ENCODE measurements around the gene SPECC1.
A peak's percentile ranks its signal among the peaks of the same experiment; 100 is the strongest.

The SPECC1 gene

DNA sequence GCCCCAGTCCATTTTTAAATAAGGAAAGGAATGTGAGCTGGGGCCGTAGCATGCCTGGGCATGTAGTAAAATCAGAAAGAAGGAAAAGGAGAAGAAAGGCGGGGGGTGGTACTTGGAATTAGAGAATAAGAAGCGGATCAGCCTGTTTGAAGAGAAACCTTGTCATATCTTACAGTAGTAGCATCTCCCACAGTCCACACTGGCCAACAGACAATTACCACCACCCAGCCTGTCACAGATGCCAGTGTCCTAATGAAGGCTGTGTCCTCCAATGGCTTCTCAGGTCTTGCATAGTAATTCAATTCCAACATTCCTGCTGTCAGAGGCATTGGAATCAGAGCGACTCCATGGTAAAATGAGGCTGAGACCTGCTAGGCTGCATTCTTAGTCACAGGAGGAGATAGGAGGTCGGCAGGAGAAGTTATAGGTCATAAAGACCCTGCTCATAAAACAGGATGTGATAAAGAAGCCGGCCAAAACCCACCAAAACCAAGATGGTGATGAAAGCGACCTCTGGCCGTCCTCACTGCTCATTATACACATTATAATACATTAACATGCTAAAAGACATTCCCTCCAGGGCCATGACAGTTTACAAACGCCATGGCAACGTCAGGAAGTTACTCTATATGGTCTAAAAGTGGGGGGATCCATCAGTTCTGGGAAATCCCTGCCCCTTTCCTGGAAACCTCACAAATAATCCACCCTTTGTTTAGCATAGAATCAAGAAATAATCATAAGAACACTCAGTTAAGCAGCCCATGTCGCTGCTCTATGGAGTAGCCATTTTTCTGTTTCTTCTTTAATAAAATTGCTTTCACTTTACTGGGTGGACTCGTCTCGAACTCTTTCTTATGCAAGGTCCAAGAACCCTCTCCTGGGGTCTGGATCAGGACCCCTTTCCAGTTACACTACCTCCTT lies 22.0 kb upstream of the SPECC1 start:
- no peak overlapping the region for H3K23ac ChIP-seq (ENCODE audit: low read length)
- H3K4me3 ChIP-seq (ENCODE audit: low read depth, low read length) = no peak overlapping the region
- peak overlapping the region; percentile 85 for H2BK12ac ChIP-seq (ENCODE audit: low read length)
- H2AK5ac ChIP-seq (ENCODE audit: low read length) = no peak overlapping the region
- H3K27me3 ChIP-seq (ENCODE audit: insufficient read depth, low read length) = no peaks in the 10 kb centered on the region
- peak overlapping the region; percentile 92 for H2AFZ ChIP-seq (ENCODE audit: insufficient read depth, low read length, poor library complexity)
- no CpG with 5 or more reads among the region's 13 CpGs for WGBS (ENCODE audit: extremely low coverage, insufficient coverage, insufficient read length)
- DNase-seq = peak; percentile 34 to 66
- H3K9me3 ChIP-seq (ENCODE audit: insufficient read depth, low read depth, low read length) = no peaks in the 10 kb centered on the region
- H3K14ac ChIP-seq (ENCODE audit: low read length) = peak overlapping the region; percentile 40
- H3K4me1 ChIP-seq (ENCODE audit: control insufficient read depth in 1 of 2, insufficient read depth in 2 of 2, low read length in 2 of 2) = peaks cover 6 to 7% of the 10 kb centered on the region in 2 experiments
- peak overlapping the region; percentile 67 for H4K91ac ChIP-seq (ENCODE audit: low read depth, low read length)
- peak overlapping the region; percentile 44 for H4K12ac ChIP-seq (ENCODE audit: low read depth, low read length)
- no peaks in the 10 kb centered on the region for H3K79me2 ChIP-seq (ENCODE audit: control insufficient read depth, insufficient read depth, low read length, poor library complexity)
- H2BK120ac ChIP-seq (ENCODE audit: insufficient read depth, low read length, poor library complexity) = peak overlapping the region; percentile 59
- H3K4ac ChIP-seq (ENCODE audit: low read depth, low read length) = no peak overlapping the region
- no peaks in the 10 kb centered on the region for H3K36me3 ChIP-seq (ENCODE audit: control insufficient read depth in 1 of 2, insufficient read depth in 2 of 2, low read length in 2 of 2)
- no peak overlapping the region for H3K18ac ChIP-seq (ENCODE audit: low read length)
- H3K4me2 ChIP-seq (ENCODE audit: low read length) = peak overlapping the region; percentile 13
- peak overlapping the region; percentile 2 for H3K27ac ChIP-seq (ENCODE audit: low read depth, low read length)
- peak overlapping the region; percentile 22 for H2BK5ac ChIP-seq (ENCODE audit: low read depth, low read length, poor library complexity)
- H3K9ac ChIP-seq (ENCODE audit: low read length) = no peak overlapping the region
- peak overlapping the region; percentile 11 for H4K8ac ChIP-seq (ENCODE audit: low read depth, low read length)
- H3K79me1 ChIP-seq (ENCODE audit: low read length) = peaks cover 7% of the 10 kb centered on the region

DNA sequence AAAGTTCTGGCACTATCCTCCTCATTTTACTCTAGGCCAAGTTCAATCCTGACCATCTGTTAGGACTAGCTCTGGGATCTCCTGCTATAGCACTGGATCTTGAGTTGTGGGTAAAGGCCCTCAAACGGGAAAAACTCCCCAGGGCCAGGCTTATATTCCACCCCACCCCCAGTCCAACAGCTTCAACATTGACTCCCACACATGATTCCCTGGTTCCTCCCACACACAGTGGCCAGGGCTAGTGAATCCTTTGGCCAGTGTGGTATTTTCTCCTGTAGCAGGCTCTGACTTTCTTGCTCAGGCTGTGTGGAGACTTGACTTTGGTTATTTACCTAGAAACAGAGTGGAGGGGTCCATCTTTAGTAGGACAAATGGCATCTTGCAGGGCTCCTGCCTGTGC lies 21.3 kb upstream of the SPECC1 start:
- H3K4me3 ChIP-seq (ENCODE audit: low read depth, low read length) = no peak overlapping the region
- peak overlapping the region; percentile 39 for H2BK120ac ChIP-seq (ENCODE audit: insufficient read depth, low read length, poor library complexity)
- H2BK5ac ChIP-seq (ENCODE audit: low read depth, low read length, poor library complexity) = no peak overlapping the region
- no peak overlapping the region for H2AFZ ChIP-seq (ENCODE audit: insufficient read depth, low read length, poor library complexity)
- no peak overlapping the region for H3K4ac ChIP-seq (ENCODE audit: low read depth, low read length)
- peaks cover 7% of the 10 kb centered on the region for H3K79me1 ChIP-seq (ENCODE audit: low read length)
- H4K91ac ChIP-seq (ENCODE audit: low read depth, low read length) = peak overlapping the region; percentile 45
- H2AK5ac ChIP-seq (ENCODE audit: low read length) = no peak overlapping the region
- peak overlapping the region; percentile 28 for H3K14ac ChIP-seq (ENCODE audit: low read length)
- H4K8ac ChIP-seq (ENCODE audit: low read depth, low read length) = no peak overlapping the region
- H3K79me2 ChIP-seq (ENCODE audit: control insufficient read depth, insufficient read depth, low read length, poor library complexity) = no peaks in the 10 kb centered on the region
- peaks cover 6 to 8% of the 10 kb centered on the region in 2 experiments for H3K4me1 ChIP-seq (ENCODE audit: control insufficient read depth in 1 of 2, insufficient read depth in 2 of 2, low read length in 2 of 2)
- H2BK12ac ChIP-seq (ENCODE audit: low read length) = peak overlapping the region; percentile 85
- WGBS (ENCODE audit: extremely low coverage, insufficient coverage, insufficient read length) = no CpG with 5 or more reads among the region's 1 CpG
- H3K27me3 ChIP-seq (ENCODE audit: insufficient read depth, low read length) = no peaks in the 10 kb centered on the region
- H3K9ac ChIP-seq (ENCODE audit: low read length) = no peak overlapping the region
- DNase-seq = no peak
- no peak overlapping the region for H4K12ac ChIP-seq (ENCODE audit: low read depth, low read length)
- no peak overlapping the region for H3K23ac ChIP-seq (ENCODE audit: low read length)
- H3K36me3 ChIP-seq (ENCODE audit: control insufficient read depth in 1 of 2, insufficient read depth in 2 of 2, low read length in 2 of 2) = no peaks in the 10 kb centered on the region
- no peak overlapping the region for H3K4me2 ChIP-seq (ENCODE audit: low read length)
- no peak overlapping the region for H3K18ac ChIP-seq (ENCODE audit: low read length)
- H3K9me3 ChIP-seq (ENCODE audit: insufficient read depth, low read depth, low read length) = no peaks in the 10 kb centered on the region
- no peak overlapping the region for H3K27ac ChIP-seq (ENCODE audit: low read depth, low read length)

DNA sequence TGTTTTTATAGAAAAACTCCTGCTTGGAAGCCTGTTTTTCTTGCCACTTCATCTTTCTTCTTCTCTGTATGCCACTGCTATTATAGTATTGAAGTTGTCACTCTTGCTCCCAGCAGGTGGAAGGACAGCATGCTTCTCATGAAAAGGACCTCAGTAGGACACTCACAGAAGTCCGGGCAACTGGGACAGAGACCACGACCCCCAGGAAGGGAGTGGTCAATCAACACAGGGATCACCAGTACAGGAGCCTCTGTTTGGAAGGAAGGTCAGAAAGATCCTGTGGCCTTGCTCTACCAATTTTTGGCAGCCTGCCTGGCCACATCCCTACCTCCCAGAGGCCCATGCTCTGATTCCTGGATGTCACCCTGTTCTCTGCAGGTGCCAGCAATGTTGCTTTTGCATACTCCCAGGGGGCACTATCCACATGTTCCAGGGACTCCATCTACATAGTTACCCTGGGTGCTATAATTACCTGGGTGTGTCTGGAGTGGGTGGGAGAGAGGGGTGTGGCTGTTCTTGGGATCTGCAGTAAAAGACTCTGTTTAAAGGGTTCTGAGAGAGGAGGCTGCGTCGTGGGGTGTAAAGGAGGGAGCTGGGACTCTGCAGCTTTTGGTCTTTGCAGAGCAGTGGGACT lies 17.8 kb upstream of the SPECC1 start:
- Histone ChIP-seq H3K23ac (ENCODE audit: low read length) (no peak overlapping the region), H4K8ac (ENCODE audit: low read depth, low read length) (no peak overlapping the region), H2BK12ac (ENCODE audit: low read length) (no peak overlapping the region), H2AK5ac (ENCODE audit: low read length) (no peak overlapping the region), H3K9me3 (ENCODE audit: insufficient read depth, low read depth, low read length) (no peaks in the 10 kb centered on the region), H3K4me1 (ENCODE audit: control insufficient read depth in 1 of 2, insufficient read depth in 2 of 2, low read length in 2 of 2) (peaks cover 9% of the 10 kb centered on the region in 2 experiments), H4K12ac (ENCODE audit: low read depth, low read length) (no peak overlapping the region), H3K79me2 (ENCODE audit: control insufficient read depth, insufficient read depth, low read length, poor library complexity) (no peaks in the 10 kb centered on the region), H3K27ac (ENCODE audit: low read depth, low read length) (no peak overlapping the region), H3K36me3 (ENCODE audit: control insufficient read depth in 1 of 2, insufficient read depth in 2 of 2, low read length in 2 of 2) (no peaks in the 10 kb centered on the region), H3K79me1 (ENCODE audit: low read length) (peaks cover 4% of the 10 kb centered on the region), H2BK5ac (ENCODE audit: low read depth, low read length, poor library complexity) (no peak overlapping the region), H3K18ac (ENCODE audit: low read length) (no peak overlapping the region), H3K9ac (ENCODE audit: low read length) (no peak overlapping the region), H3K4me3 (ENCODE audit: low read depth, low read length) (no peak overlapping the region), H3K14ac (ENCODE audit: low read length) (no peak overlapping the region), H2AFZ (ENCODE audit: insufficient read depth, low read length, poor library complexity) (no peak overlapping the region), H2BK120ac (ENCODE audit: insufficient read depth, low read length, poor library complexity) (no peak overlapping the region), H3K27me3 (ENCODE audit: insufficient read depth, low read length) (no peaks in the 10 kb centered on the region), H3K4ac (ENCODE audit: low read depth, low read length) (no peak overlapping the region), H4K91ac (ENCODE audit: low read depth, low read length) (no peak overlapping the region), H3K4me2 (ENCODE audit: low read length) (no peak overlapping the region)
- no CpG with 5 or more reads among the region's 4 CpGs for WGBS (ENCODE audit: extremely low coverage, insufficient coverage, insufficient read length)
- DNase-seq = no peak

DNA sequence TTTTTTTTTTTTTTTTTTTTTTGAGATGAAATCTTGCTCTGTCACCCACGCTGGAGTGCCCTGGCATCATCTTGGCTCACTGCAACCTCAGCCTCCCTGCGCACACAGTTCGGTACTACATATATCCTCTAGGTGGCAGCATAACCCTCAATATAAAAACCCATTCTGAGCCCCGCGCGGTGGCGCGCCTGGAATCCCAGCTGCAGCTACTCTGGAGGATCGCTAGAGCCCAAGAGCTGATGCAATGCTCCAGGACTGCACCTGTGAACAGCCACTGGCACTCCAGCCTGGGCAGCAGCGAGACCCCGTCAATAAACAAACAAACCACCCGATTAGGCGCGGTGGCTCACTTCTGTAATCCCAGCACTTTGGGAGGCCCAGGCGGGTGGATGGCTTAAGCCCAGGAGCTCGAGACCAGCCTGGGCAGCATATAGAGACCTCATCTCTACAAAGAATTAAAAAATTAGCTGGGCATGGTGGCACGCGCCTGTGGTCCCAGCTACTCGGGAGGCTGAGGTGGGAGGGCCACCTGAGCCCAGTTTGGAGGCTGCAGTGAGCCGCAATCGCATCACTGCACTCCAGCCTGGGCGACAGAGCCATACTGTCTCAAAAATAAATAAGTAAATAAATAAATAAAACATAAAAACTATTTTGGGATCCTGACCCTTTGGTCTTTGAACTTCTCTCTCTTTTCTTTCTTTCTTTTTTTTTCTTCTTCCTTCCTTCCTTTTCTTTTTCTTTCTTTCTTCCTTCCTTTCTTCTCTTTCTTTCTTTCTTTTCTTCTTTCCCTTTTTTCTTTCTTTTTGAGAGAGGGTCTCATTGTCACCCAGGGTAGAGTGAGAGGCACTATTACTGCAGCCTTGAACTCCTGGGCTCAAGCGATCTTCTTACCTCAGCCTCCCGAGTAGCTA lies 16.1 kb upstream of the SPECC1 start:
- Histone ChIP-seq H4K91ac (ENCODE audit: low read depth, low read length) (no peak overlapping the region), H3K9ac (ENCODE audit: low read length) (no peak overlapping the region), H3K4me1 (ENCODE audit: control insufficient read depth in 1 of 2, insufficient read depth in 2 of 2, low read length in 2 of 2) (peaks cover 2 to 3% of the 10 kb centered on the region in 2 experiments), H2AFZ (ENCODE audit: insufficient read depth, low read length, poor library complexity) (no peak overlapping the region), H3K27me3 (ENCODE audit: insufficient read depth, low read length) (no peaks in the 10 kb centered on the region), H3K79me1 (ENCODE audit: low read length) (no peaks in the 10 kb centered on the region), H3K79me2 (ENCODE audit: control insufficient read depth, insufficient read depth, low read length, poor library complexity) (no peaks in the 10 kb centered on the region), H3K36me3 (ENCODE audit: control insufficient read depth in 1 of 2, insufficient read depth in 2 of 2, low read length in 2 of 2) (no peaks in the 10 kb centered on the region), H3K9me3 (ENCODE audit: insufficient read depth, low read depth, low read length) (no peaks in the 10 kb centered on the region), H3K4me3 (ENCODE audit: low read depth, low read length) (no peak overlapping the region), H3K18ac (ENCODE audit: low read length) (no peak overlapping the region), H3K27ac (ENCODE audit: low read depth, low read length) (no peak overlapping the region), H3K4me2 (ENCODE audit: low read length) (peak overlapping the region; percentile 40), H3K14ac (ENCODE audit: low read length) (no peak overlapping the region), H4K8ac (ENCODE audit: low read depth, low read length) (no peak overlapping the region), H3K4ac (ENCODE audit: low read depth, low read length) (no peak overlapping the region), H2BK5ac (ENCODE audit: low read depth, low read length, poor library complexity) (no peak overlapping the region), H4K12ac (ENCODE audit: low read depth, low read length) (no peak overlapping the region), H3K23ac (ENCODE audit: low read length) (no peak overlapping the region), H2AK5ac (ENCODE audit: low read length) (no peak overlapping the region), H2BK12ac (ENCODE audit: low read length) (no peak overlapping the region), H2BK120ac (ENCODE audit: insufficient read depth, low read length, poor library complexity) (no peak overlapping the region)
- WGBS (ENCODE audit: extremely low coverage, insufficient coverage, insufficient read length) = no CpG with 5 or more reads among the region's 24 CpGs
- peak; percentile 91 to 96 for DNase-seq

All from trophoblast cell (in vitro differentiated cells and primary cell).